AG04450 (cell line): ENCODE data around the gene FXYD3. TPM values are rescaled to one million over a fixed set of nuclear protein-coding genes. Genes with fewer than 3 reads are reported as not detected.

Experiments
- CTCF ChIA-PET: fragments of 300-600, 350-600 bp; formaldehyde crosslinking; extraction: SDS; loops from one replicate; lab custom pipeline; 2022; ENCODE audit warnings: antibody characterized with exemption, inconsistent platforms; lab: Charles Lee
- POLR2A ChIA-PET: fragments of 350-600 bp; formaldehyde crosslinking; extraction: SDS; loops from one replicate; lab custom pipeline; 2021; ENCODE audit warnings: antibody characterized with exemption, inconsistent platforms; lab: Yijun Ruan, JAX
- DNase-seq: peaks from one replicate; pipeline ENCODE4 v3.0.0-alpha.2; 2011; ENCODE audit warnings: low read depth, low spot score
- H3K27ac ChIP-seq: one replicate; pipeline ENCODE4 v1.5.1; 2012; ENCODE audit warnings: low read depth, low read length, control low read depth
- H3K27me3 ChIP-seq: one replicate; pipeline ENCODE4 v1.6.0; 2012; ENCODE audit warnings: low read length; ENCODE audit not compliant: control insufficient read depth, insufficient read depth
- H3K4me3 ChIP-seq: 2 replicates; pipeline ENCODE4 v1.5.1; 2011; ENCODE audit warnings: mild to moderate bottlenecking, low read depth, low read length, control low read depth
- H3K9me3 ChIP-seq: 2 replicates; pipeline ENCODE4 v1.5.1; 2012; ENCODE audit warnings: low read length; ENCODE audit not compliant: control insufficient read depth, insufficient read depth
- CTCF ChIP-seq: IDR thresholded peaks from 2 replicates; pipeline ENCODE4 v1.5.1; 2011; ENCODE audit warnings: low read depth, low read length, control low read depth, inconsistent platforms
- polyA plus RNA-seq: library from polyadenylated mRNA; depleted of rRNA; stranded (reverse); fragments of >200 nt; gene quantifications from 2 replicates; pipeline ENCODE4 v1.2.3, GENCODE V29; 2011

FXYD3 gene
- polyA plus RNA-seq, 1 experiment: not detected

DNA sequence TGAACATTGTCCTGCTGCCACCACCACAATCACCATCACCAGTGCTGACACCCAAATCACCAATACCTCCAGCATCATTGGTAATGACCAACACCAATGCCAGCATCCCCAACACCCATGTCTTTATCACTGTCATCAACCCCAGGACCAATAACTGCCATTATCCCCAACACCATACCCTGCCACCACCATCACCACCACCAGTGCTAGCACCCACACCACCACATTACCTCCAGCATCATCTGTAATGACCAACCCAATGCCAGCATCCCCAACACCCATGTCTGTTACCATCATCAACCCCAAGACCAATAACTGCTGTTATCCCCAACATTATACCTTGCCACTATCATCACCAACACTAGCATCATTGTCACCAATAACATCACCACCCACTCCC is 16.6 kb downstream of the FXYD3 start:
- POLR2A ChIA-PET: interaction anchor here (0.7 kb wide), 1 partner anchor 22 kb away, joined by 4 read pairs; the partner anchor contains the start of gene FXYD5
- no peak for DNase-seq
- Histone ChIP-seq H3K27me3 (peaks cover 27% of the 10 kb centered on the region), H3K9me3 (no peaks in the 10 kb centered on the region), H3K27ac (no peak overlapping the region), H3K4me3 (no peak overlapping the region)
- no peak for TF ChIP-seq CTCF
- CTCF ChIA-PET: no interaction called here

DNA sequence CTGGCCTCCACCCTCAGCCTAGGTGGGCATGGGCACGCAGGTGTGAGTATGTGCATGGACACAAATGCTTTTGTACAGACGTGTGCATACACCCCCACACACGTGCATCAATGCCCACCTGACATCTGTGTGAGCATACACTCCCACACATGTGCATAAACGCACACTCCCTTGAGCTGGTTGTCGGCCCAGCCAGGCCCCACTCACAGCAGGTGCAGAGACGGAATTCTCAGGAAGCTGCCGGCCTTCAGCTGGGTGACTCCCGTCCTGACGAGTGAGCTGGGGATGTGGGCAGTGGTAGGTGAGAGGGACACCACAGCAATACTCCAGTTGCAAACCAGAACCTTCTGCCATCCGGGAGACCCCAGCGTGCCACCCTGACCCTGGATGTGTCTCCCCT is 18.2 kb downstream of the FXYD3 start:
- Histone ChIP-seq H3K9me3 (no peaks in the 10 kb centered on the region), H3K27ac (no peak overlapping the region), H3K4me3 (no peak overlapping the region), H3K27me3 (peaks cover 17% of the 10 kb centered on the region)
- POLR2A ChIA-PET: no interaction called here
- DNase-seq: no peak
- TF ChIP-seq CTCF: no peak
- CTCF ChIA-PET: interaction anchor here (3.1 kb wide), 1 partner anchor 90 kb away, joined by 31 read pairs; no protein-coding TSS in a partner anchor

DNA sequence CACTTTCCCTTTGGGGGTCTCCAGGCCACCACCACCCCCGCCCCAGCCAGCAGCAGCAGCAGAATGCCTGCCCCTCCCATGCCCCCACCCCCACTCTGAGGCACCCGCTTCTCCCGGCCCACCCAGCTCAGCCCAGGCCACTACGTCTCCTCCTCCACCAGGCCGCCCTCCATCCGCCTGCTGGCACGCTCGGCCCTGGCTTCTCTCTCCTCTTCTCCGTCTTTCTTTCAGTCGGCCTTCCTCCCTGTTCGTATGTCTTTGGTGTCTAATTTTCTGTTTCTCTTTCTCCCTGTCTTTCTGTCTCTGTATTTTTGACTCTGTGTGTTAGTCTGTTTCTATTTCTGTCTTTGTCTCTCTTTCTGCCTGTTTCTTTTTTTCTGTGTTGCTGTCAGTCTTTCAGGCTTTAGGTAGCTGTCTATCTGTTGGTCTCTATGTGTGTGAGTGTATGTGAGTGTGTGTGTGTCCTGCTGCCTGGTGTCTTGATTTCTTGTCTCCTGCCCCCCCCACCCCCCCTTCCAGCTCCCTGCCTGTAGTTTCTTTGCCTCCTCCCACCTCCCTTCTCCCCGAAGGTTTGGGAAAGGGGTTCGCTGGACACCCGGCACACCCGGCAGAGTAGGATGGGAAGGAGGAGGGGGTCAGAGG is 19.1 kb downstream of the FXYD3 start, which contains the start of gene LGI4:
Gene LGI4, minus strand, starts transcription at position 459 of the 642 bp plus-strand sequence. Its CDS starts 379 bp downstream, at position 80.
- no peak for DNase-seq
- CTCF ChIA-PET: interaction anchor here (0.7 to 4.0 kb wide), 18 partner anchors 9 to 143 kb away, joined by 3 to 98 read pairs (median 7); partner anchors contain the start of genes FXYD3 and FXYD7
- Histone ChIP-seq H3K4me3 (no peak within 1 kb of the TSS), H3K27me3 (peaks cover 17% of the 10 kb centered on the region), H3K9me3 (no peaks in the 10 kb centered on the region), H3K27ac (no peak within 1 kb of the TSS)
- TF ChIP-seq CTCF: no peak
- POLR2A ChIA-PET: no interaction called here

DNA sequence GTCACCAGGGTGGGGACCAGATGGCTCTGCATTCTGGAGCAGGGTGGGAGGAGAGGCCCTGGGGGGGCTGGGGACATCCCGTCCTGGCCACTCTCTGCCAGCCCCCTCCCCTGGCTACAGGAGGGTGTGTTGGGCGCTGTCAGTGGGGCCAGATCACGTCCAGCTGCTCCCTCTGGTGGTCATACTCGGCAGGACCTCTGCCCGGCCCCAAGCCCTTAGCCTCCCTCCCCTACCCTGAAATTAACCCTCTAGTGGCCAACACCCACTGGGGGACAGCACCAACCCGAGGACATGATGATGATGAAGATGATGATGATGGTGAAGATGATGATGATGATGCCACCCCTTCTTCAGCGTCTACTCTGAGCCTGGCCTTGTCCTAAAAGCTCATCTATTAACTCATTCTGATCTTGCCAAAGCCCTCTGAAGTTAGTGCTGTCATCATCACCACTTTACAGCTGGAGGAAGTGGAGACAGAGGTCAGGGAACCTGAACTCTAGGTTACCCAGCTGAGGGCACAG is 19.8 kb downstream of the FXYD3 start:
- Histone ChIP-seq H3K27ac (no peak overlapping the region), H3K9me3 (no peaks in the 10 kb centered on the region), H3K4me3 (no peak overlapping the region), H3K27me3 (peaks cover 12% of the 10 kb centered on the region)
- peak; percentile 89 for TF ChIP-seq CTCF
- ChIA-PET POLR2A (interaction anchor here (0.7 kb wide), 1 partner anchor 66 kb away, joined by 3 read pairs; no protein-coding TSS in a partner anchor), CTCF (interaction anchor here (0.5 to 4.0 kb wide), 26 partner anchors 8 to 140 kb away, joined by 3 to 98 read pairs (median 5); partner anchors contain the start of genes FXYD3, FXYD5 and FXYD7)
- DNase-seq: no peak

DNA sequence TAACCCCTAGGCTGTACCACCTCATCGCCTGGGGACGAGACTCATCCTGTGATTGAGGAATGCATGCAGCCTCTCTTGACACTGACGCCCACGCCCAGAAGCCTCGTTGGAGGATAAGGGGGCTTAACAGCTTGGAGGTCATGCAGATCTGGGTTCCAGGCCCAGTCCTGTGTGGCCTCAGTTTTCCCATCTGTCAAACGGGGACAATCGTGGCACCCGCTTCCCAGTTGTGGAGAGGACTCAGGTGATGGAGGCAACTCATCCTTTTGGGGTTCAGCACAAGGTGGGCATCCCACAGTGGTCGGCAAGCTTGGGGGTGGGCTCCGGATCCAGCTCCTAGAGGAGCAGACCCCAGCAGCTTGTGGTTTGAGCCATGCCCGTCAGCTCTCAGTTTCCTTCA is 20.6 kb downstream of the FXYD3 start:
- POLR2A ChIA-PET: interaction anchor here (0.7 kb wide), 1 partner anchor 67 kb away, joined by 3 read pairs; no protein-coding TSS in a partner anchor
- DNase-seq: no peak
- CTCF ChIA-PET: interaction anchor here (0.5 to 4.0 kb wide), 23 partner anchors 7 to 139 kb away, joined by 3 to 98 read pairs (median 7); partner anchors contain the start of genes FXYD3, FXYD5 and FXYD7

More for the DNA sequence above, 20.6 kb downstream of the FXYD3 start:
- no peak for TF ChIP-seq CTCF
- Histone ChIP-seq H3K4me3 (no peak overlapping the region), H3K27me3 (peaks cover 5% of the 10 kb centered on the region), H3K27ac (no peak overlapping the region), H3K9me3 (no peaks in the 10 kb centered on the region)
